ENCODE data around the gene PARM1.

Gene PARM1

GRCh38 chr4:74932832-74933561 lies at the start of gene PARM1:
PARM1 (plus strand) TSS chr4:74933116; CDS start chr4:74933328, 212 bp downstream.
- peak; percentile 37 for DNase-seq

- DNase-seq: no peak
These were observed 48.6 kb upstream of the PARM1 start for GRCh38 chr4:74884266-74884665.

GRCh38 chr4:74886484-74886883 lies 46.4 kb upstream of the PARM1 start:
- DNase-seq: no peak

- DNase-seq: no peak
These were observed 42.6 kb upstream of the PARM1 start for GRCh38 chr4:74890341-74890740.

- no peak for DNase-seq
These were observed 41.9 kb upstream of the PARM1 start for GRCh38 chr4:74891037-74891436.

- no peak for DNase-seq
These were observed 39.7 kb upstream of the PARM1 start for GRCh38 chr4:74893171-74893570.

GRCh38 chr4:74896595-74896994 lies 36.3 kb upstream of the PARM1 start:
- DNase-seq: no peak

- no peak for DNase-seq
These were observed 35.5 kb upstream of the PARM1 start for GRCh38 chr4:74897386-74897785.

GRCh38 chr4:74900862-74901261 lies 32.1 kb upstream of the PARM1 start:
- no peak for DNase-seq

- DNase-seq: no peak
These were observed 28.3 kb upstream of the PARM1 start for GRCh38 chr4:74904509-74905065.

- DNase-seq: no peak
These were observed 26.1 kb upstream of the PARM1 start for GRCh38 chr4:74906771-74907170.

- no peak for DNase-seq
These were observed 13.1 kb upstream of the PARM1 start for GRCh38 chr4:74919783-74920182.

- DNase-seq: no peak
These were observed 12.2 kb upstream of the PARM1 start for GRCh38 chr4:74920704-74921103.

- no peak for DNase-seq
These were observed 11.4 kb upstream of the PARM1 start for GRCh38 chr4:74921490-74921889.

- DNase-seq: no peak
These were observed 6.9 kb upstream of the PARM1 start for GRCh38 chr4:74926007-74926406.

- no peak for DNase-seq
These were observed 2.8 kb upstream of the PARM1 start for GRCh38 chr4:74930162-74930561.

GRCh38 chr4:74931376-74931775 lies 1.5 kb upstream of the PARM1 start:
- no peak for DNase-seq

- no peak for DNase-seq
These were observed 906 bp upstream of the PARM1 start for GRCh38 chr4:74932010-74932409.

- no peak for DNase-seq
These were observed 673 bp downstream of the PARM1 start for GRCh38 chr4:74933562-74934015.

- no peak for DNase-seq
These were observed 1.3 kb downstream of the PARM1 start for GRCh38 chr4:74934016-74934831.

GRCh38 chr4:74934888-74935287 lies 2.0 kb downstream of the PARM1 start:
- no peak for DNase-seq

GRCh38 chr4:74941123-74941522 lies 8.2 kb downstream of the PARM1 start:
- no peak for DNase-seq

- DNase-seq: no peak
These were observed 9.5 kb downstream of the PARM1 start for GRCh38 chr4:74942251-74942917.

- DNase-seq: no peak
These were observed 10.0 kb downstream of the PARM1 start for GRCh38 chr4:74942918-74943253.
